ENCODE data around the gene SFI1.
A peak's percentile ranks its signal among the peaks of the same experiment; 100 is the strongest.

SFI1 gene

DNA sequence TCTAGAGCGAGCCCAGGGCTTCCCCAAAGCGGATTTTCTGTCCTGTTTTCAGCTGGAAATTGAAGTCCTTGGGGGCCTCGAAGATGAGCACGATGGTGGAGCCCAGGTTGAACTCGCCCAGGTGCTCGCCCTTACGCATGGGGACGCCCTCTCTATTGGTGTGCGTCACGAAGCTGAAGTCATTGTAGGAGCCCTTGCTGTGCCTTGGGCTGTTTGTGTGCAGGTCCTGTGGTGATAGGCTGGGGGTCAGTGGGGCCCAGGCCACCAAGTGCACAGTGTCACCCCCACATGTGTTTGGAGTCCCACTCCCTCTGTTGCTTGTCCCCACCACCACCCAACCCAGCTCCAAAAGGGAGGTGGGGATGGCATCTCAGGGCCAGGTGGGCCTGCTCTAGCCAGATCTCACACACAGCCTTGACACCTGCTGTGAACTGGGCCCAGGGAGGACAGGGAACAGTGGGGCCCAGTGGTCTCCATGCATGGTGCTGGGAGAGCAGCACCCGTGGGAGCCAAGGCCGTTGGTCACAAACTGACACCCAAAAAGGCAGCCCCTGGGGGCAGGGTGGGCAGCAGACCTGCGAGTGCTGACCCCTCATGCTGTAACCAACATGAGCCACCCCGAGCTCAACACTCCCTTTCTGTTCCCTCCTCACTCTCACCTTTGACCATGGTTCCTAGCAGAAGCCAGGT, 123.4 kb downstream of the SFI1 start:
- no peak for DNase-seq

DNA sequence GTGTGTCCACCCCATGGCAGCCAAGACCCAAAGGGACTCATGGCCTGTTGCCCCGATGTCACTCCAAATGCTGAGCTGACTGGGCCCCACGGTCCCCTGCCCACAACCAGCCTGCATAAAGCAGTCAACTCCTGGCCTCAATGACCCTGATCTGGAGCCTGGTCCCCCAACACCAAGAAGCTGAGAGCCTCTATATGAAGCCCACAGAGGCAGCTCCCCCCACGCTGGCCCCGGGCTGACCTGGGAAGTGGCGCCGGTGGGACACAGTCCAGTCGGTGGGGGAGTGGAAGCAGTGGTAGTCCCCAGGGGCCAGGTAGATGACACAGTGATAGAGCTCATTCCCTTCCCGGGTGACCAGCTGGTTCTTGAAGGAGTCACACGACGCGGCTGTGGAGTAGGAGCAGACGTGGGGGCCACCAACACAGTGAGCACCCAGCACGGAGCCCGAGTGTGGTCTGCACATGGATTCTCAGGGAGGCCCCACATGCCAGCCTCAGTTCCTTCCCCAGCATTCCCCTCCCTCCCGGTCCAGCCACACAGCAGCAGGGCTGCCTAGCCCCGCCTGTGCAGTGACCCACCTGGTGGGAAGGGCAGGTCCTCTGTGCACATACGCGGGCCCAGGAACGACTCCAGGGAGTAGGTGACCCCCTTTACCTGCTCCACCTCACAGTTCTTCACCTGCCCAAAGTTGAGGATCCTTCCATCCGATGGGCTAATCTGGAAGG, 124.6 kb downstream of the SFI1 start:
- DNase-seq = no peak

GRCh38 chr22:31621507-31622124, 125.3 kb downstream of the SFI1 start:
- DNase-seq = no peak

GRCh38 chr22:31622980-31623379, 126.6 kb downstream of the SFI1 start:
- DNase-seq = no peak

DNA sequence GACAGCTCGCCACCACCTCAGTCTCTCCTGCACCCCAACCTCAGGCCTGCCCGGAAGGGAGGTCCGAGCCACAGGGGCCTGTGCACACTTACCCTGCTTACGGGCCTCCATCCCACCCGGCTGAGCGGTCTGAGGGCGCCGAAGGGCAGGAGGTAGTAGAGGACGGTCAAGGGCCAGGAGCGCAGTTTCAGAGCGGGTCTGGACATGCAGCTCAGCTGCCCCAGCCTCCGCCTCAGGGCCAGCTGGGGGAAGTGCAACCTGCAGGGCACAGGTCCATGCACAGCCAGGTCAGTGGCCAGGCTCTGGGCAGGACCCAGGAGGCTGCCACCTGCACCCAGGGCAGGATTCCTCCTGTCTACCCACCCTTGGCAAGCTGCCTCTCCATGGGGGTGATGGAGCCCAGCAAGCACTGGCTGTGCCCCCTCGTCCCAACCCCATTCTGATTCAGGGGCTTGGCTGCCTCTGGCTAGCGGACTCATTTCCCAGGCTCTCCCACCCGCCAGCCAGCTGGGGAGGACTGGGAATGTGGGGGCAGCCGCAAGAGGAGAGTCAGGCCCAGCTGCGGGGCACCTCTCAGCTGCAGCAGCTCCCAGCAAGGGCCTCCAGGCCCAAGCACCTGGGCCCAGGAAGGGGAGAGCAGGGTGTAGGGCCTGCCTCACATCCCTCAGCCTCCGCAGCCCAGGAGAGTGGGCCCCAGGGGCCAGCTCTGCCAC, 127.4 kb downstream of the SFI1 start:
- DNase-seq = no peak

DNA sequence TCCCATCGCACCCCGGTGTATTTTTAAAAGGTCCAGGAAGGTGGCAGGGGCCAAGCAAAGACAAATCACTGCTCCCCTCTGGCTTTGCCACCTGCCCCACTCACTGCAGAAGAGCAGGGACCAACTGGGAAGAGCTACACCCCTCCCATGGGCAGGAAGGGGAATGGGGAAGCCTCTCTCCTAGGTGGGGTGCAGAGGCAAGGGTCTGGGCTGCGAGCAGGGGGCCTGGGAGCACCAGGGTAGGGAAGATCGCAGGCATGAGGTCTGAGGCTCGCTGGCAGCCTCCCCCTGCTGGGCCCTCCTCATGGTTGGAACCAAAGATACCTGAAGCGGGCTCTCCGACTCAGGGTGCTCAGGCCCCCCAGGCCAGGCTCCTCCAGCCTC, 128.9 kb downstream of the SFI1 start:
- no peak for DNase-seq

- no peak for DNase-seq
These were observed 129.5 kb downstream of the SFI1 start for GRCh38 chr22:31625661-31626426.

DNA sequence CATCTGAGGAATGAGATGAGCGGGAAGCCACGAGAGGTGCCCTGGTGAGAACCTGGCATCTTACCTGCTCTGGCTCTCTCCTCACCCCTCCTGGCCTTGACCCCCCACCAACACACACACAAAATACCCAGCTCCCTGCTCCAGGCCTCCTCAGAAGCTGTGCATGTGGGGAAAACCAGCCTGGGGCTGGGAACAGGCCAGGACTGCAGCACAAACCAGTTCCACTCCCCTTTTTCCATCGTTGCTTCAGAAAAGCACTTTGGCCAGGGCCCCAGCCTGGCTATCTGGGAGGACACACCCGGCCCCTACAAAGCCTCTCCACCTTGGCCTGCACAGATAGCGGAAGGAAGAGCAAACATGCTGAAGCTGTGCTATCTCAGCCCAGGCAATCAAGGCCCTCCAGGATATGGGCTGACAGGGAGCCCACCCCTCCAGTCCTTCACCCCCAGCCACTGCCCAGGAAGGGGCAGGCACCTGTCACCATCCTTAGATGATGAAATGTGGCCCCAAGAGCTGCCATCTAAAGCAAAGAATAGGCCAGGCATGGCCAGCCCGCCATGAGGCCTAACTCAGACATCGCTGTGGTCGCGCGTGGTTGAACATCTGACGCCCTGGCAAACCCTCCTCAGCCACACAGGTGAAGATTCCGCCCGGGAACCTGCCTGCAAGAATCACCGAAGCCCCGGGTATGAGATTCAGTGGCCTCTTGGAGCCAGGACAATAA, 130.3 kb downstream of the SFI1 start:
- DNase-seq = no peak

DNA sequence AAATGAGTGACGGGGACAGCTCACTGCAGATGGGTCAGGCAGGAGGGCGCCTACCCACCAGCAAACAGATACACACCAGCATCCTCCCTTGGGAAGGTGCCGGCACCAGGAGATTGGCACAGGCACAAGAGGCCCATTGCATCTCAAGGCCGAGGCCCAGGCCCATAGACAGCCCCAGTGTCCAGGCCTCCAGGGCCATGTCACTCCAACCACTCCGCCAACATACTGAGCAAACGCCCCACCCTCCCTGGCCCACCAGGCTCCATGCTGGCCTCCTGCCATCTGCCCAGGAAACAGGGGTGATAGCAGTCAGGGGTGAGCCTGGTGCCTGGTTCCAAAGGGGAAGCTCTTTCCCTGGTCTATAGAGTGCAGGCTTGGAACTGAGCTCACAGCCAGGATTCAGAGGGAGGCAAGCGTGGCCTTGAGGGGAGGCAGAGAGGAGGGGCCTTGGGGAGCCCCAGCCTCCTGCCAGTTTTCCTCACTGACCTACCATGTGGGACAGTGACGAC, 130.9 kb downstream of the SFI1 start:
- no peak for DNase-seq

- no peak for DNase-seq
These were observed 132.0 kb downstream of the SFI1 start for GRCh38 chr22:31628362-31628761.

DNA sequence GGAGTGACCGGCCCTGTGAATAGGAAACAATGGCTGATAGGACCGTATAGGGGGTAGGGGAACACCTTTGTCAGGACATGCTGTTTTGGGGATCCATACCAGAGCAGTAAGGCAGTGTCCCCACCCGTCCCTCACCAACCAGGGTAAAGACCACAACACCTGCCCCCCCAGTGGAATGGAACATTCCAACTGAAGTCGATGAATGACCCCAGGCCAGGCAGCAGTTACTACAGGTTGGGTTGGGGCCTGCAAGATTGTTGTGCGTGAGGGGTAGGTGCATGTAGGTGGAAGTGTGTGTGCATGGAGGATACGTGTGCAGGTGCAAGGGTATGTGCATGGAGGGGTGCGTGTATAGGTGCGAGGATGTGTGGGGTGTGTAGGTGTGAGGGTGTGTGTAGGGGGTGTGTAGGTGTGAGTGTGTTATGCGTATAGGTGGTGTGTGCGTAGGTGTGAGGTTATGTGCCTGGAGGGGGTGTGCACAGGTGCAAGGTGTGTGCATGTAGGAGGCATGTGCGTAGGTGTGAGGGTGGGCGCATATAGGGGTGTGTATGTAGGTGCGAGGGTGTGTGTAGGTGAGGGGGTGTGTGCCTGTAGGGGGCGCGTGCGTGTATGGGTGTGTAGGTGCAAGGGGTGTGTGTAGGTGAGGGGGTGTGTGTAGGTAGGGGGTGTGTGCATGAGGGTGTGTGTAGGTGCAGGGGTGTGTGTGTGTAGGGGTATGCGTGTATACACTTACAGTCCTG, 132.8 kb downstream of the SFI1 start:
- DNase-seq = no peak

DNA sequence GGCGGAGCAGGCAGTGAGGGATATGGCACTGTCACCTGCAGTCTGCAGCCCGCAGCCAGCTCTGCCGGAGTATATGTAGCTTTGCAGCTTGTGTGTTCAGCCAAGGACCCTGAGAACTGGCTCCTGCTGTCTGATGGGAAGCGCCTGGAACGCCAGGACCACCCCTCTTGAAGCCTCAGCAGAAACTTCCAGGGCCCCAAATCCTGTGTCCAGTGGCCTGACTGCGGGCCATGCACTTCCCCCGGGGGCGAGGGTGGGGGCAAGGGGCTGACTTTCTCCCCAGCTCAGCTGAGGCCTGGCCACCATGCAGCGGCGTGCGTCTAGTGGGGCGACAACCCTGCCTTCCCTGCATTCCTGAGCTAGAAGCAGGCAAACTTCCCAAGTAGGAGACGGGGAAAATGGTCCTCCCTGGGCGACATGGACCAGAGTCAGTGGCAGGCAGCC, 133.4 kb downstream of the SFI1 start:
- no peak for DNase-seq

- DNase-seq = peak; percentile 67
These were observed 134.3 kb downstream of the SFI1 start for GRCh38 chr22:31630331-31631329.

DNA sequence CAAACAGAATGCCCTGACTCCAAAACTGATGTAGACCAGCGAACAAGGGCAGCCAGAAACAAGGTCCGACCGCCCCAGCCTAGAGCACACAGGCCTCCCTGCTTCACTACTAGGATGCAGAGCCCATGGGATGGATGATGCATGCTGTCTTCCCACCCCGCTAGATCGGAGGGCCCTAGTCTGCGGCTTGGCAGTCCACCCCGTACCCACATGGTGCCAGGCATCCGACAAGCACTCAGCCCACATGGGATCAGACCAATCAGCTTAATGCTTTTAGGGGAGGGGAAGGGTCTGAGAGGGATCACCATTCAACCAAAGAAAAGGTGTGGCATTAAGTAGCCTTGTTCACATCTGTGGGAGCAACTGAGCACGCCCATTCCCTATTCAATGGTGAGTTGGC, 135.1 kb downstream of the SFI1 start:
- no peak for DNase-seq

- DNase-seq = no peak
These were observed 139.4 kb downstream of the SFI1 start for GRCh38 chr22:31635638-31636306.

DNA sequence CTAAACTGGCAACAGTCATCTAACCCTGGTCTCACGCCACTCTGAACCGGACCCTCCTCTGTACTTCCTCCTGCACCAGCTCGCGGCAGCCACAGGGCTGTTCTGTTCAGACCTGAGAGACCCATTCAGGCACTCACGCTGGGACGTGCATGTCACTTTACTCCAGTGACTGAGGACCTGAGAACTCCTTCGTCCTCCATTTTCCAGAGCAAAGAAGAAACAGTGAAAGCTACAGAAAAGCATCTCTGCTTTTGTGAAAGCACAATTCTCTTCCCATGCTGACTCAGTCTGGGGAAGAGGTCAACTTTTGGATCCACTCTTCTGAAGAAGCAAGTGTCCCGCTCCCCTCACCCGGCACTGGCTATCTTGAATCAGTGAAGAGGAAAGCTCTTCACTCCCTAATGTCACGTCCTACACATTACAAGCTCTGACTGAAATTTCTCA, 141.1 kb downstream of the SFI1 start:
- DNase-seq = peak; percentile 76

DNA sequence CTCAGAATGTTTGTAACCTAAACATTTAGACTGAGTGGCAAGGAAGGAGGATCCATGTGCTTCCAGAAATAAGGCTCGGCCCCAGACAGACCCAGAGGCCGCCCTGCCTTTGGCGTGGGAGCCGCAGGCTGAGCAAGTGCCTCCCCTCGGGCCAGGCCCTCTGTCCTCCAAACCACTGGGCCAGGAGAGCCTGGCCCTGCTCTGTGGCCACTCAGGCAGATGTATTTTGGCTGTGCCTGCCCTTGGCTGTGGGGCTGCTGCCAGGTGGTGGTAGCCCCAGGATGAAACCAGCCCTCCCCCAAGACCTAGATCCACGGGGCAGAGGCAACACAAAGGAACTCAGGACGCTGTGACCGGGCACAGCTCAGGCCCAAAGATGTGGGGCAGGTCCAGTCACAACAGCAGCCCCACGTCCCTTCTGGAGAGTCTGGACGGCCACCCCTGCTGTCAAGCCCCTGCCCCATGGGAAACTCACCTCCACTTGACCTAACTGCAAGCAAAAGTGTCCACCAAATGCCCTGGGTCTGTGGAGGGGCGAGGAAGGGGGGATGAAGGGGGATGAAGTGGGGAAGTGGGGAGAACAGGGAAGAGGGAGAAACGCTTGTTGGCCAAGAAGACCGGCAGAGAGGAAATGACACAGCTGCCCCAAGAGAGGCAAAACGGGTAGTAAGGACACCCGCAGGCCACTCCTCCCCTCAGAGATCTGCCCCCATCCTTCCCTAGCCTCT, 141.7 kb downstream of the SFI1 start:
- DNase-seq = peak; percentile 66

DNA sequence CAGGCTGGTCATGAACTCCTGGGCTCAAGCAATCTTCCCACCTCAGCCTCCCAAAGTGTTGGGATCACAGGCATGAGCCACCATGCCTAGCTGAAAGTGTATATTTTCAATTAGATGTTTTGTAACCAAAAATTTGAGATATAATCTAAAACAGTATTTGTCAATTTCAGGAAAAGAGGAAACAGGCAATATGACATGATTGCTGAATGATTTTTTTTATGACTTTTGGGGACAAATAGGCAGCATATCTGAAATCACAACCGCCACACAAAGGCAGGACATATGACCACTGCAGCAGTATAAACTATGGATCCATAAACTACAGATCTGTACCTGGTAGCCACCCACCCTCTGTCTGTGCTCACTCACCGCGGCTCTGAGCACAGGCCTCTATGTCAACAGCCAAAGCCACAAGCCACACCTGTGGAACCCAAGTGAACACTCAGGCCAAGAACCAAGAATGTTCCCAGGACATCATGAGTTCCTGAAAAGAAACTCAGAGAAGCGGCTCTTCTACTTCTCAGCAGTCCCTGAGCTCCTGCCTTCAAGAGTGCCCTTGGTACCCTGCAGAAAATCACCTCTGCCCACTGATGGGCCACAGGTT, 143.2 kb downstream of the SFI1 start:
- no peak for DNase-seq

Measured in kidney glomerular epithelial cell (primary cell).